ENCODE data around the gene RABGAP1L.
"Not testable (repeated sequence)": the region's sequence is repeated elsewhere in the genome, so short reads cannot be mapped to it uniquely, and the experiment has no call there.

The RABGAP1L gene

DNA sequence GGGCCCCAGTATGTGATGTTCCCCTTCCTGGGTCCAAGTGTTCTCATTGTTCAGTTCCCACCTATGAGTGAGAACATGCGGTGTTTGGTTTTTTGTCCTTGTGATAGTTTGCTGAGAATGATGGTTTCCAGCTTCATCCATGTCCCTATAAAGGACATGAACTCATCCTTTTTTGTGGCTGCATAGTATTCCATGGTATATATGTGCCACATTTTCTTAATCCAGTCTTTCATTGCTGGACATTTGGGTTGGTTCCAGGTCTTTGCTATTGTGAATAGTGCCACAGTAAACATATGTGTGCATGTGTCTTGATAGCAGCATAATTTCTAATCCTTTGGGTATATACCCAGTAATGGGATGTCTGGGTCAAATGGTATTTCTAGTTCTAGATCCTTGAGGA, 736.3 kb downstream of the RABGAP1L start:
- H3K36me3 ChIP-seq (ENCODE audit: control insufficient read depth, insufficient read depth, low read length): peaks cover 63% of the 10 kb centered on the region
- H3K4me1 ChIP-seq (ENCODE audit: control insufficient read depth, insufficient read depth, low read length): not testable (repeated sequence)

DNA sequence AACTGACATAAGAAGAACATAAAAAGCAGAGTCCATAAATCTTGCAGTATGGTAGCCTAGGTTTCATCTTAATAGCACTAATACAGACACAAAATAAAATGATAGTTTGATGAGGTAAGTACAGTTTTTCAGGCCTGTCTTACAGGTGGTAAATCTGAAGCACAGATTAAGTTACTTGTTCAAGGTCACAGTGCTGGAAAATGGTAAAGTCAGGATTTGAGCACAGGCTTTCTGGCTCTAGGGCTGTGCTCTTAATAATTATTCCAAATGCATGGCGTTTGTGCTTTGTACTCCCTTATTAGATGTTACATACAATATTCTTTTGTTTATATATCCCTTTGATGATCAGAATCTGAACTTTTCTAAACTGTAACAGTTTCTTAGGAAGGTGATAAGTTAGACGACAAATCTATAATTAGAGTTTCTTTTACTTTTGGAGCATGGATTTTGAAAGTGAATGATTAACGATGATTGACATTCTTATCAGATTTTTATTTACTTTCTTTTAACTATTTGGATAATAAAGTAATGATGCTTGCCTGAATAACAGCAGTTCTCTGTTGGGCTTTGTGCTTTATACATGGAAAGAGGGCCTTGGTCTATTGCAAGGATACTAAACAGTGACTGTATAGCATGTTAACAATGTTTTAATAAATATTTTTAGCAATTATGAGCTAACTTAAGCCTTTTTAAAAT, 738.9 kb downstream of the RABGAP1L start:
- Histone ChIP-seq H3K9me3 (ENCODE audit: control insufficient read depth, insufficient read depth, low read depth, low read length) (peaks cover 10% of the 10 kb centered on the region; the same call in 1 of the 2 replicates), H3K36me3 (ENCODE audit: control insufficient read depth, insufficient read depth, low read length) (peaks cover 68% of the 10 kb centered on the region), H3K4me1 (ENCODE audit: control insufficient read depth, insufficient read depth, low read length) (no peaks in the 10 kb centered on the region), H3K27ac (ENCODE audit: low read depth, low read length) (no peak overlapping the region), H3K4me3 (ENCODE audit: low read depth, low read length) (no peak overlapping the region), H3K27me3 (ENCODE audit: control insufficient read depth, insufficient read depth, low read length) (no peaks in the 10 kb centered on the region), H3K9ac (ENCODE audit: low read length) (no peak overlapping the region)

More for the DNA sequence above, 736.3 kb downstream of the RABGAP1L start:
- not testable (repeated sequence) for H3K9me3 ChIP-seq (ENCODE audit: control insufficient read depth, insufficient read depth, low read depth, low read length); H3K4me3 ChIP-seq (ENCODE audit: low read depth, low read length); H3K9ac ChIP-seq (ENCODE audit: low read length); H3K27me3 ChIP-seq (ENCODE audit: control insufficient read depth, insufficient read depth, low read length); H3K27ac ChIP-seq (ENCODE audit: low read depth, low read length)

DNA sequence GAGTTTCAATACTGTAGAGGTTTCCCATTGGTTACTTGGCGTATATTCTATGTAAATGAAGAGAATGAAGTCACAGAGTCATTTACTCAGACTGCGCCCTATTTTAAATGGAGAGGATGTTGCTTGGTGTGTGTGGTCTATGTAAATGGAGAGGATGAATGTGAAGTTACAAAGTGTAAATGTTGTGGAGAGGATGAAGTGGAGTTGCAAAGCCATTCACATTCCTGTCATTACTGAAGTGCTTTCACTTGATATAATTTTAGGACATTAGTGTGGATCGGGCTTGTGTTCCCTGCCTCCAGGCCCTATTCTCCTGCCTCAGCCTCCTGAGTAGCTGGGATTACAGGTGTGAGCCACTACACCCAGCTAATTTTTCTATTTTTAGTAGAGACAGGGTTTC, 741.0 kb downstream of the RABGAP1L start:
- Histone ChIP-seq H3K27me3 (ENCODE audit: control insufficient read depth, insufficient read depth, low read length) (no peaks in the 10 kb centered on the region), H3K9ac (ENCODE audit: low read length) (no peak overlapping the region), H3K36me3 (ENCODE audit: control insufficient read depth, insufficient read depth, low read length) (peaks cover 66% of the 10 kb centered on the region), H3K4me3 (ENCODE audit: low read depth, low read length) (no peak overlapping the region), H3K27ac (ENCODE audit: low read depth, low read length) (no peak overlapping the region), H3K4me1 (ENCODE audit: control insufficient read depth, insufficient read depth, low read length) (0 out of 2 replicates have a peak, but pooled peaks cover 2% of the 10 kb centered on the region), H3K9me3 (ENCODE audit: control insufficient read depth, insufficient read depth, low read depth, low read length) (peaks cover 10% of the 10 kb centered on the region; the same call in 1 of the 2 replicates)

- H3K27me3 ChIP-seq (ENCODE audit: control insufficient read depth, insufficient read depth, low read length): no peaks in the 10 kb centered on the region
- H3K36me3 ChIP-seq (ENCODE audit: control insufficient read depth, insufficient read depth, low read length): peaks cover 67% of the 10 kb centered on the region
- H3K9ac ChIP-seq (ENCODE audit: low read length): no peak overlapping the region
- H3K4me1 ChIP-seq (ENCODE audit: control insufficient read depth, insufficient read depth, low read length): 0 out of 2 replicates have a peak, but pooled peaks cover 2% of the 10 kb centered on the region
- peaks cover 10% of the 10 kb centered on the region; the same call in 1 of the 2 replicates for H3K9me3 ChIP-seq (ENCODE audit: control insufficient read depth, insufficient read depth, low read depth, low read length)
- H3K4me3 ChIP-seq (ENCODE audit: low read depth, low read length): no peak overlapping the region
- H3K27ac ChIP-seq (ENCODE audit: low read depth, low read length): no peak overlapping the region
These were observed 743.3 kb downstream of the RABGAP1L start for GRCh38 chr1:174902531-174903099.

DNA sequence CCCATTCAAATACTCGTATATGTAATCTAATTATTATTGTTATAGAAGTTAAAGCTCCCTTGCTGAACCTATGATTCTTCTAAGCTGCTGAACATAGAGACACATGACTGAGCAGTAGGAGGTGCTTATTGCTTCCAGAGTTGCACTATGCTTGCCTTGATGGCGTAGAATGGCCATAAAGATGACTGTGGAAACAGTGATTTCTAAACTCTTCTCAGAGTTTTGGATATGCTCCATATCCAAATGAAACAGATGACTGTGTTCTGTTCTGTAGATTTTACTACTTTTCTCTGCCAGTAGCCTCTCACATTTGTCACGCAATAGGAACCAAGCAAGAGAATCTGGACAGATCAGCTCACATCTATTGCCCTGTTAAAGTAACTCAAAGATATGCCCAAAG, 752.3 kb downstream of the RABGAP1L start:
- no peak overlapping the region for H3K9ac ChIP-seq (ENCODE audit: low read length)
- no peak overlapping the region for H3K27ac ChIP-seq (ENCODE audit: low read depth, low read length)
- peaks cover 12% of the 10 kb centered on the region; the same call in 1 of the 2 replicates for H3K36me3 ChIP-seq (ENCODE audit: control insufficient read depth, insufficient read depth, low read length)
- H3K9me3 ChIP-seq (ENCODE audit: control insufficient read depth, insufficient read depth, low read depth, low read length): no peaks in the 10 kb centered on the region
- no peaks in the 10 kb centered on the region for H3K4me1 ChIP-seq (ENCODE audit: control insufficient read depth, insufficient read depth, low read length)
- H3K27me3 ChIP-seq (ENCODE audit: control insufficient read depth, insufficient read depth, low read length): no peaks in the 10 kb centered on the region
- H3K4me3 ChIP-seq (ENCODE audit: low read depth, low read length): no peak overlapping the region

DNA sequence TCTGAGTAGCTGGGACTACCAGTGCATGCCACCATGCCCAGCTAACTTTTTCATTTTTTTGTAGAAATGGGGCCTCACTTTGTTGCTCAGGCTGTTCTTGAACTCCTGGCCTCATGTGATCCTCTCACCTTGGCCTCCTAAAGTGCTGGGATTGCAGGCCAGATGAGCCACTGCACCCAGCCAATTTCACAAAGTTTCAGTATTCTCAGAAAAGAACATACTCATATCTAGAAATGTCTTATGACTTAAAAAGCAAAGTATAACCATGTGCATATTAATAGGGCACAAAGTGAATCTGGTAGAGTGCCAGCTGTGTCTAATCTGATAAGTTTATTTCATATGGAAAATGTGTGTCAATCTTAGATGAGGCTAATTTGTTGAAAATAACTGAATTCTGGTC, 752.9 kb downstream of the RABGAP1L start:
- Histone ChIP-seq H3K27ac (ENCODE audit: low read depth, low read length) (no peak overlapping the region), H3K36me3 (ENCODE audit: control insufficient read depth, insufficient read depth, low read length) (peaks cover 16% of the 10 kb centered on the region; the same call in 1 of the 2 replicates), H3K4me1 (ENCODE audit: control insufficient read depth, insufficient read depth, low read length) (no peaks in the 10 kb centered on the region), H3K9me3 (ENCODE audit: control insufficient read depth, insufficient read depth, low read depth, low read length) (no peaks in the 10 kb centered on the region), H3K9ac (ENCODE audit: low read length) (no peak overlapping the region), H3K4me3 (ENCODE audit: low read depth, low read length) (no peak overlapping the region), H3K27me3 (ENCODE audit: control insufficient read depth, insufficient read depth, low read length) (no peaks in the 10 kb centered on the region)

- H3K4me1 ChIP-seq (ENCODE audit: control insufficient read depth, insufficient read depth, low read length): no peaks in the 10 kb centered on the region
- no peaks in the 10 kb centered on the region for H3K9me3 ChIP-seq (ENCODE audit: control insufficient read depth, insufficient read depth, low read depth, low read length)
- H3K9ac ChIP-seq (ENCODE audit: low read length): no peak overlapping the region
- H3K4me3 ChIP-seq (ENCODE audit: low read depth, low read length): no peak overlapping the region
- no peak overlapping the region for H3K27ac ChIP-seq (ENCODE audit: low read depth, low read length)
- no peaks in the 10 kb centered on the region for H3K27me3 ChIP-seq (ENCODE audit: control insufficient read depth, insufficient read depth, low read length)
- peaks cover 13% of the 10 kb centered on the region; the same call in 1 of the 2 replicates for H3K36me3 ChIP-seq (ENCODE audit: control insufficient read depth, insufficient read depth, low read length)
These were observed 754.0 kb downstream of the RABGAP1L start for GRCh38 chr1:174913225-174913903.

DNA sequence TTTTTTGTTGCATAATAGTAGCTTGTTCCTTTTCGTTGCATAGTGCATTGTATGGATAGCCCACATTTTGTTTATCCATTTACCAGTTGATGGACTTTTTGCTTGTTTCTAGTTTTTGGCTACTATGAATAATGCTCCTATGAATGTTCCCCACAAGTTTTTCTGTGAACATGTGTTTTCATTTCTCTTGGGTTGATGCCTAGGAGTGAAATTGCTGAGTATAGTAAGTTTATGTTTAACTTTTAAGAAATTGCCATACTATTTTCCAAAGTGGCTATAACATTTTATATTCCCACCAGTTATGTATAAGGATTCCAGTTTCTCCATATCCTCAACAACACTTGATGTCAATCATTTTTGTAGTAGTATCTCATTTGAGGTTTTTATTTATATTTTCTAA, 755.7 kb downstream of the RABGAP1L start:
- Histone ChIP-seq H3K27ac (ENCODE audit: low read depth, low read length) (no peak overlapping the region), H3K27me3 (ENCODE audit: control insufficient read depth, insufficient read depth, low read length) (no peaks in the 10 kb centered on the region)

GRCh38 chr1:174916846-174917245, 757.5 kb downstream of the RABGAP1L start:
- Histone ChIP-seq H3K9me3 (ENCODE audit: control insufficient read depth, insufficient read depth, low read depth, low read length) (peaks cover 7% of the 10 kb centered on the region; the same call in 1 of the 2 replicates), H3K4me1 (ENCODE audit: control insufficient read depth, insufficient read depth, low read length) (no peaks in the 10 kb centered on the region), H3K36me3 (ENCODE audit: control insufficient read depth, insufficient read depth, low read length) (peaks cover 17% of the 10 kb centered on the region; the same call in 1 of the 2 replicates), H3K4me3 (ENCODE audit: low read depth, low read length) (no peak overlapping the region), H3K27ac (ENCODE audit: low read depth, low read length) (no peak overlapping the region), H3K9ac (ENCODE audit: low read length) (no peak overlapping the region), H3K27me3 (ENCODE audit: control insufficient read depth, insufficient read depth, low read length) (no peaks in the 10 kb centered on the region)

More for the DNA sequence above, 755.7 kb downstream of the RABGAP1L start:
- Histone ChIP-seq H3K9ac (ENCODE audit: low read length) (no peak overlapping the region), H3K9me3 (ENCODE audit: control insufficient read depth, insufficient read depth, low read depth, low read length) (no peaks in the 10 kb centered on the region; the same call in 1 of the 2 replicates), H3K4me1 (ENCODE audit: control insufficient read depth, insufficient read depth, low read length) (no peaks in the 10 kb centered on the region), H3K36me3 (ENCODE audit: control insufficient read depth, insufficient read depth, low read length) (peaks cover 14% of the 10 kb centered on the region; the same call in 1 of the 2 replicates), H3K4me3 (ENCODE audit: low read depth, low read length) (no peak overlapping the region)

- no peak overlapping the region for H3K4me3 ChIP-seq (ENCODE audit: low read depth, low read length)
- H3K36me3 ChIP-seq (ENCODE audit: control insufficient read depth, insufficient read depth, low read length): peaks cover 20% of the 10 kb centered on the region; the same call in 1 of the 2 replicates
- H3K9ac ChIP-seq (ENCODE audit: low read length): no peak overlapping the region
- peaks cover 7% of the 10 kb centered on the region; the same call in 1 of the 2 replicates for H3K9me3 ChIP-seq (ENCODE audit: control insufficient read depth, insufficient read depth, low read depth, low read length)
- no peaks in the 10 kb centered on the region for H3K27me3 ChIP-seq (ENCODE audit: control insufficient read depth, insufficient read depth, low read length)
- H3K27ac ChIP-seq (ENCODE audit: low read depth, low read length): no peak overlapping the region
- H3K4me1 ChIP-seq (ENCODE audit: control insufficient read depth, insufficient read depth, low read length): no peaks in the 10 kb centered on the region
These were observed 760.8 kb downstream of the RABGAP1L start for GRCh38 chr1:174920093-174920492.

- H3K4me3 ChIP-seq (ENCODE audit: low read depth, low read length): no peak overlapping the region
- H3K36me3 ChIP-seq (ENCODE audit: control insufficient read depth, insufficient read depth, low read length): peaks cover 10% of the 10 kb centered on the region; the same call in 1 of the 2 replicates
- no peak overlapping the region for H3K27ac ChIP-seq (ENCODE audit: low read depth, low read length)
- no peaks in the 10 kb centered on the region for H3K27me3 ChIP-seq (ENCODE audit: control insufficient read depth, insufficient read depth, low read length)
- H3K9me3 ChIP-seq (ENCODE audit: control insufficient read depth, insufficient read depth, low read depth, low read length): peaks cover 7% of the 10 kb centered on the region; the same call in 1 of the 2 replicates
- no peaks in the 10 kb centered on the region for H3K4me1 ChIP-seq (ENCODE audit: control insufficient read depth, insufficient read depth, low read length)
- H3K9ac ChIP-seq (ENCODE audit: low read length): no peak overlapping the region
These were observed 762.8 kb downstream of the RABGAP1L start for GRCh38 chr1:174922121-174922520.
